H1 (cell line): ENCODE data around the gene SLC35B1. TPM values are rescaled to one million over a fixed set of nuclear protein-coding genes. Genes with fewer than 3 reads are reported as not detected.

Source experiments
- CTCF ChIA-PET: fragments of 300-600 bp; sonication (Branson Sonifier 250); formaldehyde crosslinking; loops from one replicate; lab custom pipeline; 2021; ENCODE audit not compliant: partially characterized antibody; lab: Charles Lee
- POLR2A ChIA-PET: fragments of 300-600 bp; sonication (Branson Sonifier 250); formaldehyde crosslinking; loops from one replicate; lab custom pipeline; 2021; ENCODE audit warnings: inconsistent platforms; ENCODE audit not compliant: partially characterized antibody; lab: Charles Lee
- DNase-seq, 2 experiments: peaks; one replicate each; pipeline versions ENCODE4 v3.0.0 to v3.0.0-alpha.2; 2010 to 2022; ENCODE audit warnings: low spot score in 2 of 2, low read depth in 1 of 2, mixed read lengths in 1 of 2
- FAIRE-seq: peaks from 2 replicates; lab custom pipeline; 2011; peaks lifted over from hg19 to GRCh38; lab: Jason Lieb, UNC
- H2AFZ ChIP-seq: 2 replicates; pipeline ENCODE4 v1.8.1; 2012; ENCODE audit warnings: low read length, inconsistent platforms
- H2AK5ac ChIP-seq: 2 replicates; pipeline ENCODE4 v1.6.1; 2013; ENCODE audit warnings: low read depth, low read length
- H2BK120ac ChIP-seq: replicated peaks from 2 replicates; pipeline ENCODE3; 2013; ENCODE audit warnings: low read depth, low read length, inconsistent platforms
- H2BK12ac ChIP-seq: 2 replicates; pipeline ENCODE4 v1.6.1; 2013; ENCODE audit warnings: low read depth, low read length
- H2BK15ac ChIP-seq: 2 replicates; pipeline ENCODE4 v1.6.1; 2013; ENCODE audit warnings: low read length
- H2BK20ac ChIP-seq: 2 replicates; pipeline ENCODE4 v1.6.1; 2013; ENCODE audit warnings: low read length
- H2BK5ac ChIP-seq: 2 replicates; pipeline ENCODE4 v1.6.1; 2013; ENCODE audit warnings: low read depth, low read length
- H3K14ac ChIP-seq: 2 replicates; pipeline ENCODE4 v1.6.1; 2013; ENCODE audit warnings: inconsistent platforms; ENCODE audit not compliant: insufficient read length
- H3K18ac ChIP-seq: 2 replicates; pipeline ENCODE4 v1.6.1; 2013; ENCODE audit warnings: low read length; ENCODE audit errors: extremely low read depth
- H3K23ac ChIP-seq: 2 replicates; pipeline ENCODE4 v1.6.1; 2013; ENCODE audit warnings: inconsistent platforms; ENCODE audit not compliant: insufficient read length
- H3K23me2 ChIP-seq: 2 replicates; pipeline ENCODE4 v1.6.1; 2013; ENCODE audit warnings: low read depth, low read length
- H3K27ac ChIP-seq: 2 replicates; pipeline ENCODE4 v1.6.1; 2011; ENCODE audit warnings: low read depth, low read length, inconsistent platforms
- H3K27me3 ChIP-seq, 4 experiments: replicated peaks in 1 of 4; 1 replicate in 1 of 4; 2 replicates in 3 of 4; pipeline versions ENCODE4 v1.6.1 to v1.8.1; 2011 to 2013; ENCODE audit warnings: low read length in 3 of 4, mild to moderate bottlenecking in 3 of 4, inconsistent platforms in 2 of 4, mixed read lengths in 2 of 4, moderate library complexity in 1 of 4; ENCODE audit not compliant: control insufficient read depth in 3 of 4, insufficient read depth in 3 of 4; ENCODE audit errors: extremely low read depth in 1 of 4
- H3K36me3 ChIP-seq, 4 experiments: 2 replicates each; pipeline versions ENCODE4 v1.6.1 to v1.8.1; 2011 to 2013; ENCODE audit warnings: mild to moderate bottlenecking in 4 of 4, low read length in 3 of 4, moderate library complexity in 2 of 4, control low read depth in 1 of 4, inconsistent platforms in 1 of 4; ENCODE audit not compliant: insufficient read depth in 4 of 4, control insufficient read depth in 2 of 4
- H3K4ac ChIP-seq: replicated peaks from 2 replicates; pipeline ENCODE3; 2013; ENCODE audit warnings: low read length, low read depth, mixed read lengths, inconsistent platforms; ENCODE audit not compliant: insufficient read length
- H3K4me1 ChIP-seq, 4 experiments: replicated peaks in 1 of 4; 1 replicate in 1 of 4; 2 replicates in 3 of 4; pipeline versions ENCODE4 v1.6.1 to v1.8.1; 2011 to 2013; ENCODE audit warnings: low read length in 3 of 4, inconsistent platforms in 2 of 4, mixed read lengths in 1 of 4; ENCODE audit not compliant: insufficient read depth in 4 of 4, control insufficient read depth in 3 of 4
- H3K4me2 ChIP-seq, 2 experiments: 2 replicates each; pipeline versions ENCODE4 v1.6.1 to v1.8.1; 2011 to 2013; ENCODE audit warnings: low read depth in 2 of 2, low read length in 2 of 2, control low read depth in 1 of 2, inconsistent platforms in 1 of 2, mild to moderate bottlenecking in 1 of 2; ENCODE audit not compliant: insufficient read depth in 1 of 2
- H3K4me3 ChIP-seq, 4 experiments: fragments of 200-600, 300-600 bp in 1 of 4; sonication (generic), shearing (Covaris generic), sonication (Bioruptor Twin) in 1 of 4; 2 replicates each; pipeline versions ENCODE4 v1.5.1 to v1.8.1; 2011 to 2016; ENCODE audit warnings: low read length in 4 of 4, low read depth in 3 of 4, control low read depth in 2 of 4, inconsistent platforms in 2 of 4, mild to moderate bottlenecking in 2 of 4, mixed read lengths in 1 of 4, moderate library complexity in 1 of 4; ENCODE audit not compliant: insufficient read depth in 2 of 4; ENCODE audit errors: extremely low read depth in 1 of 4
- H3K56ac ChIP-seq: replicated peaks from 2 replicates; pipeline ENCODE3; 2013; ENCODE audit warnings: low read depth, mild to moderate bottlenecking, mixed read lengths, low read length, inconsistent platforms; ENCODE audit not compliant: insufficient read length
- H3K79me1 ChIP-seq: 2 replicates; pipeline ENCODE4 v1.6.1; 2013; ENCODE audit warnings: low read depth, low read length, control low read depth
- H3K79me2 ChIP-seq, 2 experiments: 2 replicates each; pipeline versions ENCODE4 v1.6.1 to v1.8.1; 2012 to 2013; ENCODE audit warnings: low read length in 2 of 2, mild to moderate bottlenecking in 2 of 2, inconsistent platforms in 1 of 2; ENCODE audit not compliant: insufficient read depth in 2 of 2, control insufficient read depth in 1 of 2
- H3K9ac ChIP-seq, 4 experiments: replicated peaks in 1 of 4; 1 replicate in 1 of 4; 2 replicates in 3 of 4; pipeline versions ENCODE4 v1.6.1 to v1.8.1; 2011 to 2013; ENCODE audit warnings: low read depth in 3 of 4, low read length in 3 of 4, control low read depth in 2 of 4, mild to moderate bottlenecking in 2 of 4, moderate library complexity in 2 of 4, inconsistent platforms in 1 of 4; ENCODE audit errors: extremely low read depth in 1 of 4
- H3K9me3 ChIP-seq, 2 experiments: 2 replicates each; pipeline versions ENCODE4 v1.6.1 to v1.8.1; 2012 to 2013; ENCODE audit warnings: mild to moderate bottlenecking in 2 of 2, moderate library complexity in 2 of 2, control low read depth in 1 of 2, inconsistent platforms in 1 of 2, low read depth in 1 of 2, low read length in 1 of 2, mixed read lengths in 1 of 2; ENCODE audit not compliant: insufficient read depth in 2 of 2
- H4K20me1 ChIP-seq, 2 experiments: replicated peaks in 1 of 2; 2 replicates each; pipeline versions ENCODE3 to v1.8.1; 2011 to 2013; ENCODE audit warnings: inconsistent platforms in 2 of 2, low read length in 2 of 2, mild to moderate bottlenecking in 1 of 2; ENCODE audit not compliant: insufficient read depth in 2 of 2, control insufficient read depth in 1 of 2
- H4K5ac ChIP-seq: 2 replicates; pipeline ENCODE4 v1.6.1; 2013; ENCODE audit warnings: low read length, low read depth, mixed read lengths, inconsistent platforms; ENCODE audit not compliant: insufficient read length
- H4K8ac ChIP-seq: 2 replicates; pipeline ENCODE4 v1.8.0; 2013; ENCODE audit warnings: mild to moderate bottlenecking, moderate library complexity, low read length, inconsistent platforms; ENCODE audit not compliant: insufficient read depth; ENCODE audit errors: extremely low read depth
- H4K91ac ChIP-seq: replicated peaks from 2 replicates; pipeline ENCODE3; 2013; ENCODE audit warnings: low read length, mixed read lengths, inconsistent platforms; ENCODE audit not compliant: insufficient read length
- BACH1 ChIP-seq: IDR thresholded peaks from 2 replicates; pipeline ENCODE4 v1.6.1; 2012; ENCODE audit warnings: low read length, improper control_type of control experiment
- BCL11A ChIP-seq, 2 experiments: IDR thresholded peaks; one replicate each; pipeline ENCODE4 v1.6.1; 2011; ENCODE audit warnings: low read depth in 2 of 2, low read length in 2 of 2, mild to moderate bottlenecking in 2 of 2
- CHD2 ChIP-seq: IDR thresholded peaks from 2 replicates; pipeline ENCODE4 v1.6.1; 2012; ENCODE audit warnings: low read length, improper control_type of control experiment
- CTBP2 ChIP-seq: IDR thresholded peaks from 2 replicates; pipeline ENCODE4 v1.7.0; 2011; ENCODE audit warnings: borderline replicate concordance, mild to moderate bottlenecking, moderate library complexity, mixed read lengths, low read length; ENCODE audit not compliant: insufficient read depth, insufficient read length
- EGR1 ChIP-seq: IDR thresholded peaks from 2 replicates; pipeline ENCODE4 v1.6.1; 2011; ENCODE audit warnings: low read depth, low read length, borderline replicate concordance
- GABPA ChIP-seq: IDR thresholded peaks from 2 replicates; pipeline ENCODE4 v1.6.1; 2011; ENCODE audit warnings: mild to moderate bottlenecking, low read length, moderate library complexity, borderline replicate concordance; ENCODE audit not compliant: insufficient read depth
- HDAC6 ChIP-seq: IDR thresholded peaks from one replicate; pipeline ENCODE4 v1.7.1; 2012; ENCODE audit warnings: low read depth, mild to moderate bottlenecking, inconsistent platforms, low read length, moderate library complexity
- KDM1A ChIP-seq: fragments of 200-600, 300-600 bp; sonication (generic); IDR thresholded peaks from 2 replicates; pipeline ENCODE4 v1.7.1; 2016; ENCODE audit warnings: mild to moderate bottlenecking, low read length, borderline replicate concordance
- POU5F1 ChIP-seq: IDR thresholded peaks from 2 replicates; pipeline ENCODE4 v1.6.1; 2011; ENCODE audit warnings: low read depth, mild to moderate bottlenecking, low read length, moderate library complexity
- RXRA ChIP-seq: IDR thresholded peaks from 2 replicates; pipeline ENCODE4 v1.6.1; 2011; ENCODE audit warnings: low read depth, mild to moderate bottlenecking, low read length, moderate library complexity; ENCODE audit not compliant: insufficient read depth
- SP1 ChIP-seq: IDR thresholded peaks from 2 replicates; pipeline ENCODE4 v1.6.1; 2011; ENCODE audit warnings: low read depth, low read length
- WGBS, 2 experiments: shearing (Covaris generic) in 1 of 2; methylation state at CpG; one replicate each; pipeline versions ENCODE4 v1.1.6 to v1.1.7; 2013 to 2015; ENCODE audit warnings: low lambda C conversion rate in 2 of 2, mixed read lengths in 2 of 2, inconsistent platforms in 1 of 2, low coverage in 1 of 2, missing lambda C conversion rate in 1 of 2; ENCODE audit not compliant: insufficient replicate concordance in 2 of 2, insufficient coverage in 1 of 2, insufficient read length in 1 of 2; ENCODE audit errors: extremely low coverage in 1 of 2, missing lambda C conversion rate in 1 of 2; 5-methylcytosine and 5-hydroxymethylcytosine counted together
- polyA plus RNA-seq, 7 experiments: library from polyadenylated mRNA; depleted of rRNA in 3 of 7; stranded (reverse) in 5 of 7; unstranded in 2 of 7; fragments of >200 nt in 5 of 7; fragments of 200-250 nt in 2 of 7; gene quantifications; 1 replicate in 5 of 7; 2 replicates in 1 of 7; 4 replicates in 1 of 7; pipeline versions ENCODE4 v1.2.1 to v1.2.3, GENCODE V29; 2011 to 2013; ENCODE audit warnings: missing spikeins in 2 of 7, mixed read lengths in 2 of 7
- total RNA-seq: library from RNA; stranded (reverse); fragmentation: NEBNext Ultra II Directional; extraction: Animal tissue kit (Norgen Biotek cat#: 25700); gene quantifications from 2 replicates; pipeline ENCODE4 v1.2.1, GENCODE V29; 2021

Gene SLC35B1
- total and polyA plus RNA-seq, 2 of the 8 experiments (the other 6 are each of a cell fraction or from before 2014, with no cell fraction given): 56.5 to 87.7 TPM

- Histone ChIP-seq H3K27me3 (no peaks in the 10 kb centered on the region), H3K14ac (no peak overlapping the region), H3K9ac (no peak overlapping the region), H2AFZ (no peak overlapping the region), H3K27ac (no peak overlapping the region), H3K4me1 (peaks cover 0 to 2% (median 0%) of the 10 kb centered on the region in 4 experiments; a peak in 1 of 7 replicates), H4K5ac (no peak overlapping the region), H2BK15ac (no peak overlapping the region), H3K23ac (no peak overlapping the region), H4K8ac (no peak overlapping the region), H3K18ac (no peak overlapping the region), H3K79me2 (peaks cover 0 to 20% of the 10 kb centered on the region in 2 experiments; a peak in 2 of 4 replicates), H3K4me2 (no peak overlapping the region), H2BK120ac (no peak overlapping the region), H3K79me1 (peaks cover 5% of the 10 kb centered on the region), H2AK5ac (no peak overlapping the region), H2BK5ac (no peak overlapping the region), H3K56ac (no peak overlapping the region), H2BK12ac (no peak overlapping the region), H3K23me2 (no peaks in the 10 kb centered on the region), H2BK20ac (no peak overlapping the region), H3K4me3 (no peak overlapping the region), H3K4ac (no peak overlapping the region), H4K91ac (no peak overlapping the region), H3K9me3 (no peaks in the 10 kb centered on the region), H3K36me3 (no peaks in the 10 kb centered on the region; a peak in 1 of 8 replicates), H4K20me1 (peaks cover 8 to 9% of the 10 kb centered on the region in 2 experiments)
- 74% methylated on average over 1 of the region's 1 CpG; no CpG with 5 or more reads in 1 of the 2 experiments for WGBS, 2 experiments
- FAIRE-seq (no peak), DNase-seq (no peak)
- ChIA-PET POLR2A (interaction anchor here (0.7 to 1.2 kb wide), 3 partner anchors 10 to 46 kb away, joined by 3 to 4 read pairs (median 3); partner anchors contain the start of gene KAT7), CTCF (interaction anchor here (1.5 kb wide), 1 partner anchor 109 kb away, joined by 3 read pairs; no protein-coding TSS in a partner anchor)
- TF ChIP-seq SP1: no peak
- TF ChIP-seq HDAC6: no peak
- no peak for TF ChIP-seq GABPA
- no peak for TF ChIP-seq KDM1A
- no peak for TF ChIP-seq CHD2
- no peak for TF ChIP-seq RXRA
- TF ChIP-seq BACH1: no peak
- no peak for TF ChIP-seq CTBP2
- no peak for TF ChIP-seq EGR1
- no peak for TF ChIP-seq BCL11A (IDR thresholded peaks at IDR 0.05; ENCODE audit: low read depth in 2 of 2, low read length in 2 of 2)
- no peak for TF ChIP-seq POU5F1
These were observed 34.4 kb upstream of the SLC35B1 start for GRCh38 chr17:49742166-49742638.
